ENCODE results near the gene IGFALS. TPM values are rescaled to one million over a fixed set of nuclear protein-coding genes. Genes with fewer than 3 reads are reported as not detected.
A peak's percentile ranks its signal among the peaks of the same experiment; 100 is the strongest.

IGFALS gene
- total RNA-seq, 1 donor from 2014 or later: 0.17 TPM

DNA sequence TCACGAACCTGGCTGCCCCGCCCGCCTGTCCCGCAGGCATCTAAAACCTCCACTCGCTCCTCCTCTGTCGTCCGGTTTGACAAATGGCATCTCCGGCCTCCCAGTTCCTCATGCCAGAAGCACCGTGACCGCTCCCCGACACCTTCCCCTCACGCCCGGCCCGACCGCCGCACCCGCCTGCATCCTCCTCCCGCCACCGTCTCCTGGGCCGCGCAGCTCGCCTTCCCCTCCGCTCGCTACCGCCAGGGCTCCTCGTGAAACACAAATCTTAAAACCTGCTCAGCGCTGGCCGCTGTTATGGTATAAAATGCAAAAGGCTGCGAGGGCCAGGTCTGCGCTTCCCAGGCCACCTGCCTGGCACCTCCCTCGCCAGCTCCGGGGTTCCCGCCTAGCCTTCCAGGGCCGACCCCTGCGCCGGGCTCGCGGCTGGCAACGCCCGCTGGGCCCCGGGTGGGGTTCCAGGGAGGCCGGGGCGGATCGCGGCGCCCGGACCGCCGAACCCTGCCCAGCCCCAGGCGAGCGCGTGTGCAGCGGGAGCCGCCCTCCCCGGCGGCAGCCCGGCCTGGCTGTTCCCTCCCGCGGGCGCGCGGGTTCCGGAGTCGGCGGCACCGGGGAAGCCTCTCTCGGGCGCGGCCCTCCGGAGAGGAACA lies 11.6 kb downstream of the IGFALS start:
- no peak for DNase-seq (ENCODE audit: extremely low spot score, unreplicated experiment)
- Mint-ChIP-seq H3K27me3 (no peaks in the 10 kb centered on the region), H3K9me3 (no peaks in the 10 kb centered on the region), H3K27ac (peak overlapping the region; percentile 95), H3K4me3 (peak overlapping the region; percentile 97), H3K36me3 (peaks cover 3% of the 10 kb centered on the region), H3K4me1 (ENCODE audit: unreplicated experiment) (peaks cover 14% of the 10 kb centered on the region)
- TF ChIP-seq, protein P1, sequence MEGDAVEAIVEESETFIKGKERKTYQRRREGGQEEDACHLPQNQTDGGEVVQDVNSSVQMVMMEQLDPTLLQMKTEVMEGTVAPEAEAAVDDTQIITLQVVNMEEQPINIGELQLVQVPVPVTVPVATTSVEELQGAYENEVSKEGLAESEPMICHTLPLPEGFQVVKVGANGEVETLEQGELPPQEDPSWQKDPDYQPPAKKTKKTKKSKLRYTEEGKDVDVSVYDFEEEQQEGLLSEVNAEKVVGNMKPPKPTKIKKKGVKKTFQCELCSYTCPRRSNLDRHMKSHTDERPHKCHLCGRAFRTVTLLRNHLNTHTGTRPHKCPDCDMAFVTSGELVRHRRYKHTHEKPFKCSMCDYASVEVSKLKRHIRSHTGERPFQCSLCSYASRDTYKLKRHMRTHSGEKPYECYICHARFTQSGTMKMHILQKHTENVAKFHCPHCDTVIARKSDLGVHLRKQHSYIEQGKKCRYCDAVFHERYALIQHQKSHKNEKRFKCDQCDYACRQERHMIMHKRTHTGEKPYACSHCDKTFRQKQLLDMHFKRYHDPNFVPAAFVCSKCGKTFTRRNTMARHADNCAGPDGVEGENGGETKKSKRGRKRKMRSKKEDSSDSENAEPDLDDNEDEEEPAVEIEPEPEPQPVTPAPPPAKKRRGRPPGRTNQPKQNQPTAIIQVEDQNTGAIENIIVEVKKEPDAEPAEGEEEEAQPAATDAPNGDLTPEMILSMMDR (conservative IDR thresholded peaks at IDR 0.05): peak; percentile 56

- H3K36me3 Mint-ChIP-seq: peaks cover 3% of the 10 kb centered on the region
These were observed 12.3 kb downstream of the IGFALS start for GRCh38 chr16:1781254-1781653.

DNA sequence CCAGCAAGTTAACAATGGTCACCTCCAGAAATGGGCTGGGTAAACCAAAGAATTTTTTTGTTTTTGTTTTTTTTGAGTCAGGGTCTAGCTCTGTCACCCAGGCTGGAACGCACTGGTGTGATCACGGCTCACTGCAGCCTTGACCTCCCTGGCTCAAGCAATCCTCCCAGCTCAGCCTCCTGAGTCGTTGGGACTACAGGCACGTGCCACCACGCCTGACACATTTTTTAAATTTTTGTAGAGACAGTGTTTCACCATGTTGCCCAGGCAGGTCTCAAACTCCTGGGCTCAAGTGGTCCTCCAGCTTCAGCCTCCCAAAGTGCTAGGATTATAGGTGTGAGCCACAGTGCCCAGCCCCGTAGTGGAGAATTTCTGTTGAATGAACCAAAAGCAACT lies 12.8 kb downstream of the IGFALS start:
- H3K4me1 Mint-ChIP-seq (ENCODE audit: unreplicated experiment): peaks cover 14% of the 10 kb centered on the region
- H3K9me3 Mint-ChIP-seq: no peaks in the 10 kb centered on the region
- no peak for DNase-seq (ENCODE audit: extremely low spot score, unreplicated experiment)
- H3K27ac Mint-ChIP-seq: peak overlapping the region; percentile 95
- H3K36me3 Mint-ChIP-seq: peaks cover 3% of the 10 kb centered on the region
- TF ChIP-seq, protein P1 (conservative IDR thresholded peaks at IDR 0.05): no peak
- peak overlapping the region; percentile 94 for H3K4me3 Mint-ChIP-seq
- H3K27me3 Mint-ChIP-seq: no peaks in the 10 kb centered on the region

More at GRCh38 chr16:1781254-1781653, 12.3 kb downstream of the IGFALS start:
- TF ChIP-seq, protein P1 (conservative IDR thresholded peaks at IDR 0.05): no peak
- Mint-ChIP-seq H3K27ac (peak overlapping the region; percentile 95), H3K9me3 (no peaks in the 10 kb centered on the region), H3K4me3 (peak overlapping the region; percentile 94), H3K27me3 (no peaks in the 10 kb centered on the region), H3K4me1 (ENCODE audit: unreplicated experiment) (peaks cover 14% of the 10 kb centered on the region)
- DNase-seq (ENCODE audit: extremely low spot score, unreplicated experiment): no peak

- peak overlapping the region; percentile 94 for H3K4me3 Mint-ChIP-seq
- H3K36me3 Mint-ChIP-seq: peaks cover 3% of the 10 kb centered on the region
- TF ChIP-seq, protein P1 (conservative IDR thresholded peaks at IDR 0.05): no peak
- H3K4me1 Mint-ChIP-seq (ENCODE audit: unreplicated experiment): peaks cover 14% of the 10 kb centered on the region
- H3K9me3 Mint-ChIP-seq: no peaks in the 10 kb centered on the region
- peak overlapping the region; percentile 43 for H3K27ac Mint-ChIP-seq
- H3K27me3 Mint-ChIP-seq: no peaks in the 10 kb centered on the region
- no peak for DNase-seq (ENCODE audit: extremely low spot score, unreplicated experiment)
These were observed 13.5 kb downstream of the IGFALS start for GRCh38 chr16:1779741-1780676.

- DNase-seq (ENCODE audit: extremely low spot score, unreplicated experiment): no peak
- peak overlapping the region; percentile 67 for H3K27ac Mint-ChIP-seq
- TF ChIP-seq, protein P1 (conservative IDR thresholded peaks at IDR 0.05): no peak
These were observed 14.2 kb downstream of the IGFALS start for GRCh38 chr16:1779234-1779701.

More at GRCh38 chr16:1779234-1779701, 14.2 kb downstream of the IGFALS start:
- Mint-ChIP-seq H3K9me3 (no peaks in the 10 kb centered on the region), H3K4me1 (ENCODE audit: unreplicated experiment) (peaks cover 14% of the 10 kb centered on the region), H3K27me3 (no peaks in the 10 kb centered on the region), H3K36me3 (peaks cover 3% of the 10 kb centered on the region), H3K4me3 (peak overlapping the region; percentile 44)
